HG03025 (cell line): Measurements from ENCODE around the gene PCDHGA6.
"Not testable (repeated sequence)": the region's sequence is repeated elsewhere in the genome, so short reads cannot be mapped to it uniquely, and the experiment has no call there.

Experiments used
- ATAC-seq: cut with Tn5 transposase; IDR thresholded peaks from one replicate; pipeline ENCODE4 v1.9.1; 2021; ENCODE audit warnings: mild to moderate bottlenecking, moderate library complexity; ENCODE audit not compliant: unreplicated experiment, low FRiP score

PCDHGA6 gene

DNA sequence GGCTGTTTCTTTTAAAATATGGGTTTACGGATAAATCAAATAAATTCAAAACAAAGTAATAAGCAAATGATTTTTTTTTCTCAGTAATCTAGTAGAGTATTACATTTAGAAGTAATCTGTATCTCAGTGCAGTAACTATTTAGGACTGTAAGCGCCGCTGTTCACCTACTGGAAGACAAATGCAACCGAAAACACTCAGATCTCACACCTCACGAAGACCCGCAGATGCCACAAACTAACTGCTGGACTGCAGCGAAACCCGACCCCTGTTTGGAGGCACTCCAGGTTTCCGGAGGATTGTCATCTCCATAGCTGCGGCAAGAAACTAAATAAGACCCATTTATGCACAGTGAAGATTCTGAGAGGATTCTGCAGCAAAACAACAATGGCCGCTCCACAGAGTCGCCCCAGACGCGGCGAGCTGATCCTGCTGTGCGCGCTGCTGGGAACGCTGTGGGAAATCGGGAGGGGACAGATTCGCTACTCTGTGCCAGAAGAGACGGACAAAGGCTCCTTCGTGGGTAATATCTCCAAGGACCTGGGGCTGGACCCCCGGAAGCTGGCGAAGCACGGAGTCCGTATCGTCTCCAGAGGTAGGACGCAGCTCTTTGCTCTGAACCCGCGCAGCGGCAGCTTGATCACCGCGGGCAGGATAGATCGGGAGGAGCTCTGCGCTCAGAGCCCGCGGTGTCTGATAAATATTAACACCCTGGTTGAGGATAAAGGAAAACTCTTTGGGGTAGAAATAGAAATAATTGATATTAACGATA lies 18.9 kb downstream of the PCDHGA6 start, which contains the start of gene PCDHGA8:
TSS of gene PCDHGA8 (plus strand) at position 205 of the 770 bp plus-strand sequence. CDS start at position 386, 181 bp downstream.
- ATAC-seq, result no peak

DNA sequence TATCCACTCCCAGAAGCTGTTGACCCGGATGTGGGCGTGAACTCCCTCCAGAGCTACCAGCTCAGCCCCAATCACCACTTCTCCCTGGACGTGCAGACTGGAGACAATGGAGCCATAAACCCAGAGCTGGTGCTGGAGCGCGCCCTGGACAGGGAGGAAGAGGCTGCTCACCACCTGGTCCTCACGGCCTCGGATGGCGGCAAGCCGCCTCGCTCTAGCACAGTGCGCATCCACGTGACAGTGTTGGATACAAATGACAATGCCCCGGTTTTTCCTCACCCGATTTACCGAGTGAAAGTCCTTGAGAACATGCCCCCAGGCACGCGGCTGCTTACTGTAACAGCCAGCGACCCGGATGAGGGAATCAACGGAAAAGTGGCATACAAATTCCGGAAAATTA lies 19.6 kb downstream of the PCDHGA6 start:
- ATAC-seq, result no peak

DNA sequence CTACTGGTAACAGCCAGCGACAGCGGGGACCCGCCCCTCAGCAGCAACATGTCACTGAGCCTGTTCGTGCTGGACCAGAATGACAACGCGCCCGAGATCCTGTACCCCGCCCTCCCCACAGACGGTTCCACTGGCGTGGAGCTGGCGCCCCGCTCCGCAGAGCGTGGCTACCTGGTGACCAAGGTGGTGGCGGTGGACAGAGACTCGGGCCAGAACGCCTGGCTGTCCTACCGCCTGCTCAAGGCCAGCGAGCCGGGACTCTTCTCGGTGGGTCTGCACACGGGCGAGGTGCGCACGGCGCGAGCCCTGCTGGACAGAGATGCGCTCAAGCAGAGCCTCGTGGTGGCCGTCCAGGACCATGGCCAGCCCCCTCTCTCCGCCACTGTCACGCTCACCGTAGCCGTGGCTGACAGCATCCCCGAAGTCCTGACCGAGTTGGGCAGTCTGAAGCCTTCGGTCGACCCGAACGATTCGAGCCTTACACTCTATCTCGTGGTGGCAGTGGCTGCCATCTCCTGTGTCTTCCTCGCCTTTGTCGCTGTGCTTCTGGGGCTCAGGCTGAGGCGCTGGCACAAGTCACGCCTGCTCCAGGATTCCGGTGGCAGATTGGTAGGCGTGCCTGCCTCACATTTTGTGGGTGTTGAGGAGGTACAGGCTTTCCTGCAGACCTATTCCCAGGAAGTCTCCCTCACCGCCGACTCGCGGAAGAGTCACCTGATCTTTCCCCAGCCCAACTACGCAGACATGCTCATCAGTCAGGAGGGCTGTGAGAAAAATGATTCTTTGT lies 20.9 kb downstream of the PCDHGA6 start:
- ATAC-seq, result not testable (repeated sequence)

DNA sequence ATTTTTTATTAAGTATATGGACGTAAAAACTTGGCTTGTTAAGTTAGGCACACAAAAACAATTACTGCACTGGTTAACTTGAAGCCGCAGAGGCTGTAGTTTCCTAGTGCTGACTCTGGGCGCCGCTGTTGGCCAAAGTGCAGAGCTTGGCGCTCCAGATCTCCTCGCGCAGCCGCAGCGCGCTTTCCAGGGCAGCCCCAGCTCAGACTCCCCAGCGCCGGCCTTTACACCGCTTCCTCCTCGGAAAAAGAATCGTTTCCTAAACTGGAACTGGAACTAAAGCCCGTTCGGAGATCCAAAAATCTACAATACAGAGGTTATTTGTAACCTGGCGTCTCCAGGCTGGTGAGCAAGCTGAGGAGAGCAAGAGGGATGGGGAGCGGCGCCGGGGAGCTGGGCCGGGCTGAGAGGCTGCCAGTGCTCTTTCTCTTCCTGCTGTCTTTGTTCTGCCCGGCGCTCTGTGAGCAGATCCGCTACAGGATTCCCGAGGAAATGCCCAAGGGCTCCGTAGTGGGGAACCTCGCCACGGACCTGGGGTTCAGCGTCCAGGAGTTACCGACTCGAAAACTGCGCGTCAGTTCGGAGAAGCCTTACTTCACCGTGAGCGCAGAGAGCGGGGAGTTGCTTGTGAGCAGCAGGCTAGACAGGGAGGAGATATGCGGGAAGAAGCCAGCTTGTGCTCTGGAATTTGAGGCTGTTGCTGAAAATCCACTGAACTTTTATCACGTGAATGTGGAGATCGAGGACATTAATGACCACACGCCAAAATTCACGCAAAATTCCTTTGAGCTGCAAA lies 24.3 kb downstream of the PCDHGA6 start, which contains the start of gene PCDHGB5:
TSS of gene PCDHGB5 (plus strand) at position 192 of the 796 bp plus-strand sequence. CDS start at position 373, 181 bp downstream.
- not testable (repeated sequence) for ATAC-seq

DNA sequence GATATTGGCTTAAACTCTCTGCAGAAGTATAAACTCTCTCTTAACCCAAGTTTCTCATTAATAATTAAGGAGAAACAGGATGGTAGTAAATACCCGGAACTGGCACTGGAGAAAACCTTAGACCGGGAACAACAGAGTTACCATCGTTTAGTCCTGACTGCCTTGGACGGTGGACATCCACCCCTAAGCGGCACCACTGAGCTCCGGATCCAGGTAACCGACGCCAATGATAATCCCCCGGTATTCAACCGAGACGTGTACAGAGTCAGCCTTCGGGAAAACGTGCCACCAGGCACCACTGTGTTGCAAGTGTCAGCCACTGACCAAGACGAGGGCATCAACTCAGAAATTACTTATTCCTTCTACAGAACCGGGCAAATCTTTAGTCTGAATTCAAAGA lies 24.9 kb downstream of the PCDHGA6 start:
- no peak for ATAC-seq

DNA sequence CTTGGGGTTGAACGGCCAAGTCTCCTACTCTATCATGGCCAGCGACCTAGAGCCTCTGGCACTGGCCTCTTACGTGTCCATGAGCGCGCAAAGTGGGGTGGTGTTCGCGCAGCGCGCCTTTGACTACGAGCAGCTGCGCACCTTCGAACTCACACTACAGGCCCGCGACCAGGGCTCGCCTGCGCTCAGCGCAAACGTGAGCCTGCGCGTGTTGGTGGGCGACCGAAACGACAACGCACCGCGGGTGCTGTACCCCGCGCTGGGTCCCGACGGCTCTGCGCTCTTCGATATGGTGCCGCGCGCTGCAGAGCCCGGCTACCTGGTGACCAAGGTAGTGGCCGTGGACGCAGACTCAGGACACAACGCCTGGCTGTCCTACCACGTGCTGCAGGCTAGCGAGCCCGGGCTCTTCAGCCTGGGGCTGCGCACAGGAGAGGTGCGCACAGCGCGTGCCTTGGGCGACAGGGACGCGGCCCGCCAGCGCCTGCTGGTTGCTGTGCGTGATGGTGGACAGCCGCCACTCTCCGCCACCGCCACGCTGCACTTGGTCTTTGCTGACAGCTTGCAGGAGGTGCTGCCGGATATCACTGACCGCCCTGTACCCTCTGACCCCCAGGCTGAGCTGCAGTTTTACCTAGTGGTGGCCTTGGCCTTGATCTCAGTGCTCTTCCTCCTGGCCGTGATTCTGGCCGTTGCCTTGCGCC lies 26.0 kb downstream of the PCDHGA6 start:
- ATAC-seq, result no peak

DNA sequence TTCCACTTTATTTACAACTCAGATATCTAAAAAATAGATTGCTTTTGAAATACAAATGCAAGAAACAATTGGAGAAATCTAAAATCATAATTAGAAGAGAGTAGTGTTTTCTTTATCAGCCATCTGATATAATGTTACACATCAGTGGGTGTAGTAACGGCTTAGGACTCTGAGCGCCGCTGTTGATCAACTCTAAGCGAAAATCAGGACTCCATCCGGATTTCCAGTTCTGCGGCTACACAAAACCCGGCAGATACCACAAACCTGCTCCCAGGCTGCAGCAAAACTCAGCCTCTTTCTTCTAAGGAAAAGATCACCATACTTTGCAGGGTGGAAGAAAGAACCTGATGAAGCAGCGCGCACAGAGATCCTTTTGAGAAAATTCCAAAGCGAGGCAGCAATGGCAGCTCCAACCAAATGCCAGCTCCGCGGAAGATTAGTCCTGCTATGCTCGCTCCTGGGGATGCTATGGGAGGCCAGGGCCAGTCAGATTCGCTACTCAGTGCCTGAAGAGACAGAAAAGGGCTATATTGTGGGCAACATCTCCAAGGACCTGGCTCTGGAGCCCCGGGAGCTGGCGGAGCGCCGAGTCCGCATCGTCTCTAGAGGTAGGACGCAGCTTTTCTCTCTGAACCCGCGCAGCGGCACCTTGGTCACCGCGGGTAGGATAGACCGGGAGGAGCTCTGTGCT lies 29.0 kb downstream of the PCDHGA6 start, which contains the start of gene PCDHGA9:
TSS of gene PCDHGA9 (plus strand) at position 226 of the 691 bp plus-strand sequence. CDS start at position 401, 175 bp downstream.
- no peak for ATAC-seq

DNA sequence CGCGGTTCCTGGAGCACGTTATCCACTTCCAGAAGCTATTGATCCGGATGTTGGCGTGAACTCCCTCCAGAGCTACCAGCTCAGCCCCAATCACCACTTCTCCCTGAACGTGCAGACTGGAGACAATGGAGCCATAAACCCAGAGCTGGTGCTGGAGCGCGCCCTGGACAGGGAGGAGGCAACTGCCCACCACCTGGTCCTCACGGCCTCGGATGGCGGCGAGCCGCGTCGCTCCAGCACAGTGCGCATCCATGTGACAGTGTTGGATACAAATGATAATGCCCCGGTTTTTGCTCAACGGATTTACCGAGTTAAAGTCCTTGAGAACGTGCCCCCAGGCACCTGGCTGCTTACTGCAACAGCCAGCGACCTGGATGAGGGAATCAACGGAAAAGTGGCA lies 29.7 kb downstream of the PCDHGA6 start:
- no peak for ATAC-seq

DNA sequence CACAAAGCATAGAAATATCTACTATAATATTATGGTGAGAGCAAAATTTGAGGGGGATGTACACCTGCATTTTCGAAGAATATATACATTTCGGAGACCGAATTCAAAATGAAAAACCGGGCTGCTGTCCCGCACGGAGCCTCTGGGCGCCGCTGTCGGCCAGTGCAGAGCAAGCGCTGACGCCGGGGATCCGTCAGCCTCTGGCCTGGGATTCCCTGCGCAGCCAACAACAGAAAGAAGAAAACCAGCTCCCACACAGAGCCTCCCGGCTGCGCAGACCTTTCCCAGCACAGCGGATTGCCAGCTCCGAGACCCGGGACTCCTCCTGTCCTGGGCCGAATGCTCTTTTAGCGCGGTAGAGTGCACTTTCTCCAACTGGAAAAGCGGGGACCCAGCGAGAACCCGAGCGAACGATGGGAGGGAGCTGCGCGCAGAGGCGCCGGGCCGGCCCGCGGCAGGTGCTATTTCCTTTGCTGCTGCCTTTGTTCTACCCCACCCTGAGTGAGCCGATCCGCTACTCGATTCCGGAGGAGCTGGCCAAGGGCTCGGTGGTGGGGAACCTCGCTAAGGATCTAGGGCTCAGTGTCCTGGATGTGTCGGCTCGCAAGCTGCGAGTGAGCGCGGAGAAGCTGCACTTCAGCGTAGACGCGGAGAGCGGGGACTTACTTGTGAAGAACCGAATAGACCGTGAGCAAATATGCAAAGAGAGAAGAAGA lies 34.3 kb downstream of the PCDHGA6 start, which contains the start of gene PCDHGB6:
TSS of gene PCDHGB6 (plus strand) at position 232 of the 716 bp plus-strand sequence. CDS start at position 414, 182 bp downstream.
- ATAC-seq, result not testable (repeated sequence)

DNA sequence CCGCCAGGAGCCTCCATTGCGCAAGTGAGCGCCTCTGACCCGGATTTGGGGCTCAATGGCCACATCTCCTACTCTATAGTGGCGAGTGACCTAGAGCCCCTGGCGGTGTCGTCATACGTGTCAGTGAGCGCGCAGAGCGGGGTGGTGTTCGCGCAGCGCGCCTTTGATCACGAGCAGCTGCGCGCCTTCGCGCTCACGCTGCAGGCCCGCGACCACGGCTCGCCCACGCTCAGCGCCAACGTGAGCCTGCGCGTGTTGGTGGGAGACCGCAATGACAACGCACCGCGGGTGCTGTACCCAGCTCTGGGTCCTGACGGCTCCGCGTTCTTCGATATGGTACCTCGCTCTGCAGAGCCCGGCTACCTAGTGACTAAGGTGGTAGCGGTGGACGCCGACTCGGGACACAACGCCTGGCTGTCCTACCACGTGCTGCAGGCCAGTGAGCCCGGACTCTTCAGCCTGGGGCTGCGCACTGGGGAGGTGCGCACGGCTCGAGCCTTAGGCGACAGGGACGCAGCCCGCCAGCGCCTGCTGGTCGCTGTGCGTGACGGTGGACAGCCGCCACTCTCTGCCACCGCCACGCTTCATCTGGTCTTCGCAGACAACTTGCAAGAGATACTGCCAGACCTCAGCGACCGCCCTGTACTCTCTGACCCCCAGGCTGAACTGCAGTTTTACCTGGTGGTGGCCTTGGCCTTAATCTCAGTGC lies 36.1 kb downstream of the PCDHGA6 start:
- ATAC-seq, result no peak

DNA sequence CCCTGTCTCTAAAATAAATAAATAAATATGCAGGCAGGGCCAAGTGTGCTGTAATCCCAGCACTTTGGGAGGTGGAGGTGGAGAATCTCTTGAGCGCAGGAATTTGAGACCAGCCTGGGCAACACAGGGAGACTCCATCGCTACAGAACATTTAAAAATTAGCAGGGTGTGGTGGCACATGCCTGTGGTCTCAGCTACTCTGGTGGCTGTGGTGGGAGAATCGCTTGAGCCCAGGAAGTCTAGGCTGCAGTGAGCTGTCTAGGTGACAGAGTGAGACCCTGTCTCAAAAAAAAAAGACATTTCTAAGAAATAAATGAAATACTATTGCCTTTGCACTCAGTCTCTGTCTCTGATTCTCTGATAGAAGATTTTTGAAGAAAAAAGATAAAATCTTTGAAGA lies 37.9 kb downstream of the PCDHGA6 start:
- no peak for ATAC-seq

DNA sequence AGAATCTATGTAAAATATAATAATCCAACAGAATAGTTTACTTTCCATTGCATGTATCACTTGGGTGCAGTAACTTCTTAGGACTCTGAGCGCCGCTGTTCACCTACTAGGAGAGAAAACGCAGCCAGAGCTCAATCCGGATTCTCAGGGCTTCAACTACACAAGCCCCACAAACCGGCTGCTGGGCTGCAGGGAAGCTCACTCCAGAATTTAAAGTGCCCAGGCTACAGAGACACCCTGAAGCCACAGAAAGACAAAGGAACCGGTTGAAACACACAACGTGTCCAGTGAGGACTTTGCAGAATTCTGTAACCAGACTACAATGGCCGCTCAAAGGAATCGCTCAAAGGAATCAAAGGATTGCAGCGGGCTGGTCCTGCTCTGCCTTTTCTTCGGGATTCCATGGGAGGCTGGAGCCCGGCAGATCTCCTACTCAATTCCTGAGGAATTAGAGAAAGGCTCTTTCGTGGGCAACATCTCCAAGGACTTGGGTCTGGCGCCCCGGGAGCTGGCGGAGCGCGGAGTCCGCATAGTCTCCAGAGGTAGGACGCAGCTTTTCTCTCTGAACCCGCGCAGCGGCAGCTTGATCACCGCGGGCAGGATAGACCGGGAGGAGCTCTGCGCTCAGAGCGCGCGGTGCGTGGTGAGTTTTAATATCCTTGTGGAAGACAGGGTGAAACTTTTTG lies 39.3 kb downstream of the PCDHGA6 start, which contains the start of gene PCDHGA10:
TSS of gene PCDHGA10 (plus strand) at position 134 of the 686 bp plus-strand sequence. CDS start at position 323, 189 bp downstream.
- ATAC-seq, result peak; percentile 50

DNA sequence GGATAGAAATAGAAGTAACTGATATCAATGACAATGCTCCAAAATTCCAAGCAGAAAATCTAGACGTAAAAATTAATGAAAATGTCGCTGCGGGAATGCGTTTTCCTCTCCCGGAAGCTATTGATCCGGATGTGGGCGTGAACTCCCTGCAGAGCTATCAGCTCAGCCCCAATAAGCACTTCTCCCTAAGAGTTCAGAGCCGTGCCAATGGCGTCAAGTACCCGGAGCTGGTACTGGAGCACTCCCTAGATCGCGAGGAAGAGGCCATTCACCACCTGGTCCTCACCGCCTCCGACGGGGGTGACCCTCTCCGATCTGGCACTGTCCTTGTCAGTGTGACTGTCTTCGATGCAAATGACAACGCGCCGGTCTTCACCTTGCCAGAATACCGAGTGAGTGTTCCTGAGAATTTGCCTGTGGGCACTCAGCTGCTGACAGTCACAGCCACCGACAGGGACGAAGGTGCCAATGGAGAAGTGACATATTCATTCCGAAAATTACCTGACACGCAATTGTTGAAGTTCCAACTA lies 39.9 kb downstream of the PCDHGA6 start:
- ATAC-seq, result no peak

DNA sequence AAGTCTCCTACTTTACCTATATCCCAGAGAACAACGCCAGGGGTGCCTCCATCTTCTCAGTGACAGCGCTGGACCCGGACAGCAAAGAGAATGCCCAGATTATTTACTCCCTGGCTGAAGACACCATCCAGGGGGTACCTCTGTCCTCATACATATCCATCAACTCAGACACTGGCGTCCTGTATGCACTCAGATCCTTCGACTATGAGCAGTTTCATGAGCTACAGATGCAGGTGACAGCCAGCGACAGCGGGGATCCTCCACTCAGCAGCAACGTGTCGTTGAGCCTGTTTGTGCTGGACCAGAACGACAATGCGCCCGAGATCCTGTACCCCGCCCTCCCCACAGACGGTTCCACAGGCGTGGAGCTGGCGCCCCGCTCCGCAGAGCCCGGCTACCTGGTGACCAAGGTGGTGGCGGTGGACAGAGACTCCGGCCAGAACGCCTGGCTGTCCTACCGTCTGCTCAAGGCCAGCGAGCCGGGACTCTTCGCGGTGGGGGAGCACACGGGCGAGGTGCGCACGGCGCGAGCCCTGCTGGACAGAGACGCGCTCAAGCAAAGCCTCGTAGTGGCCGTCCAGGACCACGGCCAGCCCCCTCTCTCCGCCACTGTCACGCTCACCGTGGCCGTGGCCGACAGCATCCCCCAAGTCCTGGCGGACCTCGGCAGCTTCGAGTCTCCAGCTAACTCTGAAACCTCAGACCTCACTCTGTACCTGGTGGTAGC lies 41.0 kb downstream of the PCDHGA6 start:
- not testable (repeated sequence) for ATAC-seq

DNA sequence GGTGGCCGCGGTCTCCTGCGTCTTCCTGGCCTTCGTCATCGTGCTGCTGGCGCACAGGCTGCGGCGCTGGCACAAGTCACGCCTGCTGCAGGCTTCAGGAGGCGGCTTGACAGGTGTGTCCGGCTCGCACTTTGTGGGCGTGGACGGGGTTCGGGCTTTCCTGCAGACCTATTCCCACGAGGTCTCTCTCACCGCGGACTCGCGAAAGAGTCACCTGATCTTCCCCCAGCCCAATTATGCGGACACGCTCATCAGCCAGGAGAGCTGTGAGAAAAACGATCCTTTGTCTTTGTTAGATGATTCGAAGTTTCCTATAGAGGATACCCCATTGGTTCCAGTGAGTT lies 41.6 kb downstream of the PCDHGA6 start:
- not testable (repeated sequence) for ATAC-seq

DNA sequence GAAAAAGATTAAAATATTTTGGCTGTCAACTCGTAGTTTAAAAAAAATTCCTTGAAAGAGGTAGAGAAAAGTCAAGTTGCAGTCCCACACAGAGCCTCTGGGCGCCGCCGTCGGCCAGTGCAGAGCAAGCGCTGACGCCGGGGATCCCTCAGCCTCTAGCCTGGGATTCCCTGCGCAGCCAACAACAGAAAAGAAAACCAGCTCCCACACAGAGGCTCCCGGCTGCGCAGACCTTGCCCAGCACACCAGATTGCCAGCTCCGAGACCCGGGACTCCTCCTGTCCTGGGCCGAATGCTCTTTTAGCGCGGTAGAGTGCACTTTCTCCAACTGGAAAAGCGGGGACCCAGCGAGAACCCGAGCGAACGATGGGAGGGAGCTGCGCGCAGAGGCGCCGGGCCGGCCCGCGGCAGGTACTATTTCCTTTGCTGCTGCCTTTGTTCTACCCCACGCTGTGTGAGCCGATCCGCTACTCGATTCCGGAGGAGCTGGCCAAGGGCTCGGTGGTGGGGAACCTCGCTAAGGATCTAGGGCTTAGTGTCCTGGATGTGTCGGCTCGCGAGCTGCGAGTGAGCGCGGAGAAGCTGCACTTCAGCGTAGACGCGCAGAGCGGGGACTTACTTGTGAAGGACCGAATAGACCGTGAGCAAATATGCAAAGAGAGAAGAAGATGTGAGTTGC lies 43.9 kb downstream of the PCDHGA6 start, which contains the start of gene PCDHGB7:
TSS of gene PCDHGB7 (plus strand) at position 184 of the 679 bp plus-strand sequence. CDS start at position 367, 183 bp downstream.
- ATAC-seq, result peak; percentile 78
